ENCODE results near the gene CYB5A. TPM values are rescaled to one million over a fixed set of nuclear protein-coding genes. Genes with fewer than 3 reads are reported as not detected.

CYB5A gene
- total RNA-seq, 1 experiment from 2014 or later: 210 TPM

- H3K4me3 ChIP-seq: no peak overlapping the region
- no peaks in the 10 kb centered on the region; the same call in 1 of the 2 replicates for H3K27me3 ChIP-seq (replicated peaks)
- H3K27ac ChIP-seq: no peak overlapping the region
- no peaks in the 10 kb centered on the region for H3K36me3 ChIP-seq
- H3K9me3 ChIP-seq (replicated peaks): no peaks in the 10 kb centered on the region
- no peaks in the 10 kb centered on the region for H3K4me1 ChIP-seq (replicated peaks)
- DNase-seq (ENCODE audit: low read depth in 1 of 2, low spot score in 2 of 2): no peak
Measured at GRCh38 chr18:74242438-74243096, 49.2 kb downstream of the CYB5A start.

GRCh38 chr18:74241970-74242369 lies 49.8 kb downstream of the CYB5A start:
- Histone ChIP-seq H3K27ac (no peak overlapping the region), H3K36me3 (no peaks in the 10 kb centered on the region), H3K9me3 (replicated peaks) (no peaks in the 10 kb centered on the region), H3K4me1 (replicated peaks) (no peaks in the 10 kb centered on the region), H3K4me3 (no peak overlapping the region), H3K27me3 (replicated peaks) (no peaks in the 10 kb centered on the region; the same call in 1 of the 2 replicates)
- no peak for DNase-seq (ENCODE audit: low read depth in 1 of 2, low spot score in 2 of 2)

DNA sequence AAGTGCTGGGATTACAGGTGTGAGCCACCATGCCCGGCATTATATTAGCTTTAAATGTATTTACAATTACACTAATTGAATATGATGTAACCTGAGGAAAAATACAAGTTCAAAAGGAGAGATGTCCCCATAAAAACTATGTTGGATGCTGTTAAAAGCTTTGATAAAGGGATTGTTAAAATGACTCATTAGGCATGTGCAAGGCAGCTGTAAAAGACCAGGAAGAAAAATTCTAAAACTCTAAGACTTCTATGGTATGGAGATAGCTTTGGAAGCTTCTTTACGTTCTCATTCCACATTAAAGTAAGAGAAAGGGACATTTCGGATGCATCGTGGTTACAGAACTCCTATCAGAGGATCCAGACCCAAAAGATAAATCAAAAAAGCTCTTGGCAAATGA lies 50.3 kb downstream of the CYB5A start:
- DNase-seq (ENCODE audit: low read depth in 1 of 2, low spot score in 2 of 2): no peak
- Histone ChIP-seq H3K36me3 (no peaks in the 10 kb centered on the region), H3K4me3 (no peak overlapping the region), H3K4me1 (replicated peaks) (no peaks in the 10 kb centered on the region), H3K27ac (no peak overlapping the region), H3K27me3 (replicated peaks) (no peaks in the 10 kb centered on the region; the same call in 1 of the 2 replicates), H3K9me3 (replicated peaks) (no peaks in the 10 kb centered on the region)

DNA sequence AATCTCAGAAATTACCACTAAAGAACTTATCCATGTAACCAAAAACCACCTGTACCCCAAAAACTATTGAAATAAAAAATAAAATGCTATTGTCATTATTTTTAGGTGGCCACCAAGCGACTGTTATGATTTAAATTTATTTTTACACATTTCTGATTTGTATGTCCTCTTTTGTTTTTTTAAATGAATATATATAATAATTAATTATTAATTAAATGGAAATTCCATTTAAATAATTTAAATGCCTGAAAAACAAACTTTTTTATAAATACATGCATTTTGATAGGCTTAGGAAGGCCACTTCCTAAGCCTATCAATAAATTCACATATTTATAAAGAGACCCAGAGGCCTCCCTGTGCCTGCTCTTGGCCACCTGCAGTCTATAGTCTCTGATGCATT lies 52.2 kb downstream of the CYB5A start:
- Histone ChIP-seq H3K4me3 (no peak overlapping the region), H3K27me3 (replicated peaks) (no peaks in the 10 kb centered on the region; the same call in 1 of the 2 replicates), H3K4me1 (replicated peaks) (peaks cover 4% of the 10 kb centered on the region; the same call in 1 of the 2 replicates), H3K9me3 (replicated peaks) (no peaks in the 10 kb centered on the region), H3K36me3 (no peaks in the 10 kb centered on the region), H3K27ac (no peak overlapping the region)
- no peak for DNase-seq (ENCODE audit: low read depth in 1 of 2, low spot score in 2 of 2)

- peak in 1 of 2 experiments; percentile 12 for DNase-seq (ENCODE audit: low read depth in 1 of 2, low spot score in 2 of 2)
- no peak overlapping the region for H3K27ac ChIP-seq
Measured at GRCh38 chr18:74234326-74235171, 57.2 kb downstream of the CYB5A start.

GRCh38 chr18:74233933-74234325 lies 57.8 kb downstream of the CYB5A start:
- no peak overlapping the region for H3K4me3 ChIP-seq
- H3K36me3 ChIP-seq: no peaks in the 10 kb centered on the region
- no peak for DNase-seq (ENCODE audit: low read depth in 1 of 2, low spot score in 2 of 2)
- no peaks in the 10 kb centered on the region for H3K9me3 ChIP-seq (replicated peaks)
- no peak overlapping the region for H3K27ac ChIP-seq
- no peaks in the 10 kb centered on the region; the same call in 1 of the 2 replicates for H3K27me3 ChIP-seq (replicated peaks)
- peaks cover 6% of the 10 kb centered on the region; the same call in 1 of the 2 replicates for H3K4me1 ChIP-seq (replicated peaks)

More at GRCh38 chr18:74234326-74235171, 57.2 kb downstream of the CYB5A start:
- no peaks in the 10 kb centered on the region for H3K9me3 ChIP-seq (replicated peaks)
- no peaks in the 10 kb centered on the region; the same call in 1 of the 2 replicates for H3K27me3 ChIP-seq (replicated peaks)
- no peak overlapping the region for H3K4me3 ChIP-seq
- no peaks in the 10 kb centered on the region for H3K36me3 ChIP-seq
- H3K4me1 ChIP-seq (replicated peaks): peaks cover 6% of the 10 kb centered on the region; the same call in 1 of the 2 replicates

- DNase-seq (ENCODE audit: low read depth in 1 of 2, low spot score in 2 of 2): no peak
- Histone ChIP-seq H3K9me3 (replicated peaks) (no peaks in the 10 kb centered on the region), H3K27ac (no peak overlapping the region), H3K27me3 (replicated peaks) (no peaks in the 10 kb centered on the region), H3K4me3 (no peak overlapping the region), H3K36me3 (no peaks in the 10 kb centered on the region), H3K4me1 (replicated peaks) (peaks cover 6% of the 10 kb centered on the region; the same call in 1 of the 2 replicates)
Measured at GRCh38 chr18:74230922-74231714, 60.6 kb downstream of the CYB5A start.

GRCh38 chr18:74229891-74230290 lies 61.9 kb downstream of the CYB5A start:
- no peaks in the 10 kb centered on the region for H3K27me3 ChIP-seq (replicated peaks)
- peaks cover 6% of the 10 kb centered on the region; the same call in 1 of the 2 replicates for H3K4me1 ChIP-seq (replicated peaks)
- H3K9me3 ChIP-seq (replicated peaks): no peaks in the 10 kb centered on the region
- no peak for DNase-seq (ENCODE audit: low read depth in 1 of 2, low spot score in 2 of 2)
- H3K4me3 ChIP-seq: no peak overlapping the region
- H3K36me3 ChIP-seq: no peaks in the 10 kb centered on the region
- H3K27ac ChIP-seq: no peak overlapping the region

- Histone ChIP-seq H3K36me3 (no peaks in the 10 kb centered on the region), H3K4me3 (no peak overlapping the region), H3K27me3 (replicated peaks) (no peaks in the 10 kb centered on the region), H3K4me1 (replicated peaks) (no peaks in the 10 kb centered on the region), H3K27ac (no peak overlapping the region), H3K9me3 (replicated peaks) (no peaks in the 10 kb centered on the region)
- no peak for DNase-seq (ENCODE audit: low read depth in 1 of 2, low spot score in 2 of 2)
Measured at GRCh38 chr18:74229005-74229404, 62.8 kb downstream of the CYB5A start.

DNA sequence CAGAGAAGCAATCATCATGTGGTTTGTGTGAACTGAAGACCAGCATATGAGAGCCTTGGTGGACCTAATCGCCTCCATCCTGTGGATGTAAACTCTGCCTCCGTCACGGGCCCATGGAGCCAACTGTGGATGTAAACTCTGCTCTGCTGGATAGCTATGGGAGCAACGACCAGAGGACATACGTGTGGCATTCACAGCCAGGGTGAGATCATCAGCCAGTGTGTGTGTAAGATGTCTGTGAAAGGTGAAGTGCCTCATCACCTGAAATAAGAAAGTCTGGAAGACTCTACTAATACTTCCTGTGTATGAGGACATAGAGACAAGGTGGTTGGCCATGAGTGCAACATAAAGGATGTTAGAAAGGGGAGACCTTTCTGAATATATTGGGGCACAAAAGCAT lies 63.5 kb downstream of the CYB5A start:
- H3K4me1 ChIP-seq (replicated peaks): no peaks in the 10 kb centered on the region
- no peaks in the 10 kb centered on the region for H3K9me3 ChIP-seq (replicated peaks)
- H3K36me3 ChIP-seq: no peaks in the 10 kb centered on the region
- no peak for DNase-seq (ENCODE audit: low read depth in 1 of 2, low spot score in 2 of 2)
- H3K27me3 ChIP-seq (replicated peaks): no peaks in the 10 kb centered on the region
- no peak overlapping the region for H3K27ac ChIP-seq
- H3K4me3 ChIP-seq: no peak overlapping the region

DNA sequence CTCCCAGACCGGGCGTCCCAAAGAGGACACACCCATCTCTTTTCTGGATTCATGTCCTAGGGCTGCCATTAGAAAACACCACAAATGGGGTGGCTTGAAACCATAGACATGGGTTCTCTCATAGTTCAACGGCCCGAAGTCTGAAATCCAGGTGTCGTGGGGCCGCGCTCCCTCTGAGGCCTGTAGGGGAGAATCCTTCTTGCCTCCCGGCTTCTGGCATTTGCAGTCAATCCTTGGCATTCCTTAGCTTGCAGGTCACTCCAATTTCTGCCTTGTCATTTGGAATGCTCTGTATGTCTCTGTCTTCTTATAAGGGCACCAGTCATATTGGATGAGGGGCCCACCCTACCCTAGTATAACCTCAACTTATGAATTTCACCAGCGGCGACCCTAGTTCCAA lies 65.1 kb downstream of the CYB5A start:
- no peak overlapping the region for H3K4me3 ChIP-seq
- H3K9me3 ChIP-seq (replicated peaks): no peaks in the 10 kb centered on the region
- no peaks in the 10 kb centered on the region for H3K27me3 ChIP-seq (replicated peaks)
- no peak overlapping the region for H3K27ac ChIP-seq
- no peaks in the 10 kb centered on the region for H3K4me1 ChIP-seq (replicated peaks)
- no peaks in the 10 kb centered on the region for H3K36me3 ChIP-seq
- no peak for DNase-seq (ENCODE audit: low read depth in 1 of 2, low spot score in 2 of 2)

GRCh38 chr18:74226156-74226555 lies 65.6 kb downstream of the CYB5A start:
- H3K4me1 ChIP-seq (replicated peaks): no peaks in the 10 kb centered on the region
- no peak for DNase-seq (ENCODE audit: low read depth in 1 of 2, low spot score in 2 of 2)
- no peak overlapping the region for H3K4me3 ChIP-seq
- no peaks in the 10 kb centered on the region for H3K36me3 ChIP-seq
- no peak overlapping the region for H3K27ac ChIP-seq
- no peaks in the 10 kb centered on the region for H3K9me3 ChIP-seq (replicated peaks)
- no peaks in the 10 kb centered on the region for H3K27me3 ChIP-seq (replicated peaks)

DNA sequence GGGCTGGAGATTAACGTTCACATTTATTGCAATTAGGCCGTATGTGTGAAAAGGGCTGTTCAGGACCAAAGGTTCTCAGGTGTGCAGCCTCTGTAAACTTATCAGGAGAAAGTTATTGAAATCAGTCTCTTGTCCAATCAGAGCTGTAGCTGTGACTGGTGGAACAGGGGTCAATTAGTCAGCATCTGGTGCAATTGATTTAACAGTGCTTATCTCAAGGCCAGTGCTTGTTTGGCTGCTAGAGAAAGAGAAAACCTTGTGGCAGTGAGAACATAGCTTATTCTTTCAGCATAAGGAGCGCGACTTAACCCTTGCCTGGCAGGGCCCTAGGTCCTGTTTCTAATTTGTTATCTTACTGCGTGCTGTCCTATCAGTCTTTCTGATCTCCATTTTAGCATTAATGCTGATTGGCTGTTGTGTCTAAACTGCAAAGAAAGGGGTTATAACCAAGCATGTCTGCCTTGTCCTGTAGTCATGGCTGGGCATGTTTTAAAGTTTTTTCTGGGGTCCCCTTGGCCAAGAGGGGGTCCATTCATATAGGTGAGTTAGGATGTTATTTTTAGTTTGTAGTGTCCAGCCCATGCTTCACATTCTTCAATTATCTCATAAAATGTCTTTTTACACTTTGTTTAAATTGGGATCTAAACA lies 66.4 kb downstream of the CYB5A start:
- H3K4me3 ChIP-seq: no peak overlapping the region
- H3K27ac ChIP-seq: no peak overlapping the region
- H3K4me1 ChIP-seq (replicated peaks): no peaks in the 10 kb centered on the region
- no peak for DNase-seq (ENCODE audit: low read depth in 1 of 2, low spot score in 2 of 2)
- H3K9me3 ChIP-seq (replicated peaks): no peaks in the 10 kb centered on the region
- H3K27me3 ChIP-seq (replicated peaks): no peaks in the 10 kb centered on the region
- H3K36me3 ChIP-seq: no peaks in the 10 kb centered on the region

All from SJSA1 (cell line).